GM18951 (cell line): ENCODE results near the gene COMMD3.

ENCODE experiments used
- POLR2A ChIP-seq: IDR thresholded peaks from 4 replicates; pipeline ENCODE4 v1.6.1; 2011; ENCODE audit warnings: mild to moderate bottlenecking; ENCODE audit not compliant: insufficient read length, insufficient read depth; ENCODE audit errors: extremely low read depth
- in situ Hi-C: fragments of 300-500 bp; cut with MboI; formaldehyde crosslinking; loops from one replicate; pipeline ENCODE4 v1.12.0; 2022; ENCODE audit warnings: low sequenced_read_pairs, mixed read lengths, inconsistent platforms; ENCODE audit not compliant: unreplicated experiment

COMMD3 gene

DNA sequence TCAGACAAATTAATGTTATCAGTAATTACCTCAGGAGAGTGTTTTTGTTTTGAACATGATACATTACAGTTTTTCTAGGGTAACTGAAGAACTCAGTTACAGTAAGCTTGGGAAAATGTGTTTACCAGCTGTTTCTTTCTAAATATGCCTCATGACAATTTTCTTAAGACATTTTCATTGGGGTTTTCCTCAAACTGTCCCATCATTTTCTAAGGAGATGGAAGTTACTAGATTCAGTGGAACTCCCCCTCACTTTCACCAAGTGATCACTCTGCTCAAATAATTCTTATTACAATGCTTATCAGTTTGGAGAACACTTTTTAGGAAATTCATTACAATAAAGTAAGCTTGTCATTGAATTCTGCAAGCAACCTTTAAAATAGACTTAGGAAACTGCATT, 22.7 kb downstream of the COMMD3 start:
- TF ChIP-seq POLR2A: no peak
- in situ Hi-C loops: no loop called here

- in situ Hi-C loops: no loop called here
- TF ChIP-seq POLR2A: no peak
These were observed 23.7 kb downstream of the COMMD3 start for GRCh38 chr10:22339761-22340328.

DNA sequence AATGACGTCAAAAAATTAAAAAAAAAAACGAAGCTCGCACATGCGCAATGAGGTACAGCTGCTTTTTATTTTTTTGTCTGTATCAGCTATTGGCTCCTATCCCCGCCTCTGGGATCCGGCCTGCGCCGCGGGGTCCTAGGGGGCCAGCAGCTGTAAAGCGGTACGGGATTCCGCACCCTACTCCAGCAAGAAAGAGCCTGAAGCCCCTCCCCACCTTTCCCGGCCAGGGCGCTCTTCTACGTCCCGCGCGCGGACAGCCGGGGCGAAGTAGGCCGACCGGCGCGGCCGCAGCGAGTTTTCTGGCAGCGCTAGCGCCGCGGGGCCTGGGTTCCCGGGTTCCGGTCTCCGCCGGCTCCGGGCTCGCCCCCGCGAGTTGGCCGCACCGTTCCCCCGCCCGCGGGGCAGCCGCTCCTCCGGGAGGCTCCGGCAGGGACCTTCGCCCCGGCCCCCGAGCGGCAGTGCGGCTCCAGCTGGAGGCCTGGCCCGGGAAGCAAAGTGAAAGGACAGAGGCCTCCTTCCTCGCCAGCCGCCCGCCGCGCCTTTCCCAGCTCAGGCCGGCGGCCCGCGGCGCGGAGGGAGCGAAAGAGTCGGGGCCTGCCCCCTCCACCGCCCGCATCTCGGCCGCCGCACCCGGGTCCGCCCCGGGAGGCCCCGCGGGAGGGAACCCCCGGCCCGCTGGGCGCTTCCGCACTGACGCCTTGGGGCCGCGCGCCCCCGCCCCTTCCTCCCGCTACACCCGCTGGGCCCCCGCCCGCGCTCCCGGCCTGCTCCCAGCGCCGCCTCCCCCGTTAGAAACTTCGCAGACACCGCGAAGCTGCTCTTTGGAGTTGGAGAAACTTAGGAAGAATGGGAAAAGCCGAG, 24.4 kb downstream of the COMMD3 start:
- in situ Hi-C loops: no loop called here
- TF ChIP-seq POLR2A: peak; percentile 53

GRCh38 chr10:22341190-22341925, 25.2 kb downstream of the COMMD3 start:
- no peak for TF ChIP-seq POLR2A
- in situ Hi-C loops: no loop called here

DNA sequence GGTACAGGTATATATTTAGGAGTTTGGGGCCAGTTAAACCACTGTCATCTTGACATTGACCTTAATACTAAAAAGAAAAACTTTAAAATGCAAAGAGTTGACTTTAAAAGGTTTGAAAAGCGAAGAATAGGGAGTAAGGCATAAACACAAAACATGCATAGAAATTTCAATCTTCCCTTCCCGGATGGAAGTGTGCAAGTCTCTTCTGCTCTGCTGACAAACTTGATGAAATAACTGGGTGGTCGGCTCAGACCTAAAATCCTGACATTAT, 25.7 kb downstream of the COMMD3 start:
- no peak for TF ChIP-seq POLR2A
- in situ Hi-C loops: no loop called here

DNA sequence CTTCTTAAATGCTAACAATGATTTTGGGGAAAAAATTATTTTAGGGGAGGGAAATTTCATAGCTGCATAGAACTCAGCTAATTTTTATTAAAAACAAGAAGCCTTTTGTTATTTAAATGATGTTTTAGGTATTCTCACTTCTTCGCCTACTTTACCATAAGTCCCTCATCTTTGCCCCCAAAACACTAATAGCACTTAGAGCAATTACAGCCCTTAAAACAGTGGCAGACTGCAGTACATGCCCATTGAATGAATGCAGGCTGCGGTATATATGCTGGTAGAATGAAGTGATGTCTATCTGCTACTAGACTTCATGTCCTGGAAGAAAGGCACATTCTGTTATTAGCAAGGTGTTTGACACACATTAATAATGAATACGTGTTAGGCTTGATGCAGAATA, 26.2 kb downstream of the COMMD3 start:
- no peak for TF ChIP-seq POLR2A
- in situ Hi-C loops: no loop called here

GRCh38 chr10:22343731-22344130, 27.5 kb downstream of the COMMD3 start:
- TF ChIP-seq POLR2A: no peak
- in situ Hi-C loops: no loop called here

DNA sequence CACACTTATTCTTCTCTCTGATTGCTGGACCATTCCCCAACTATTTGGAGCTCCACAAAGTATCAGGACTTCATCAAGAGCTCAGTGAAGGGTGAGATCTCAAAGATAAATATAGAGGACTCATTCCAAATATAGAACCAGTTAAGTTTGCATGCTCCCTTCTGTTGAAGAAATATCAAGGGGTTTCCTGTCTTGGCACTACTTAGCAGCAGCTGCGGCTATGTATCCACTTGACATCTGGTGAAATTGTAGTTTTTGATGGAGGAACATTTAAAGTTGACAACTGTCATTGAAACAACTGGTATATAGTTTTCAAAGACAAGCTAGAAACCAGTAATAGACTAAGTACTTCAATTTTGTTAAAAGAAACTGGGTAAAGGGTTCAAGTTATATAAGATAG, 28.1 kb downstream of the COMMD3 start:
- in situ Hi-C loops: no loop called here
- TF ChIP-seq POLR2A: no peak

- TF ChIP-seq POLR2A: no peak
- in situ Hi-C loops: no loop called here
These were observed 28.7 kb downstream of the COMMD3 start for GRCh38 chr10:22344781-22345300.

- TF ChIP-seq POLR2A: peak; percentile 41
- in situ Hi-C loops: no loop called here
These were observed 29.3 kb downstream of the COMMD3 start, which contains the start of gene SPAG6 for GRCh38 chr10:22345301-22346095. Gene SPAG6, plus strand, starts transcription at chr10:22345496. Its CDS starts 116 bp downstream, at chr10:22345612.

- no peak for TF ChIP-seq POLR2A
- in situ Hi-C loops: no loop called here
These were observed 30.0 kb downstream of the COMMD3 start for GRCh38 chr10:22346096-22346661.

DNA sequence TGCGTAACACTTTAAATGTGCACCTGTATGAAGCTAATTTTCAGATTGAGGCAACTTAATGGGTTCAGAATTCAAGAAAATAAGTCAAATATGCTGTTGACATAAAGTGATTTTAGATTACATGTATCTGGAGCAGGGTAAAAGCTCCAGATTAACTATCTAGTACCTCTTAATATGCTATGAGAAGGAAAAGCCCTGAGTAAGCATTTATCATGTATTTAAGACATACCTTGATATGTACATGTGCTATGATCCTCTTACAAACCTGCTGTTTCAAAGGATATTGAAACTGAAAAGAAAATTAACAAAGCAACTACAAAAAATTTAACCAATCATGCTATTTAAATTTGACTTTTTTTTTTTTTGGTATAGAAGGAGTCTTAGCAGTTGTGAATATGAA, 33.6 kb downstream of the COMMD3 start:
- in situ Hi-C loops: no loop called here
- no peak for TF ChIP-seq POLR2A
